ENCODE results near the gene RGS5.

GRCh38 chr1:163241746-163242145, 39.0 kb upstream of the RGS5 start:
- no peak for TF ChIP-seq EZH2 (IDR thresholded peaks at IDR 0.05; ENCODE audit: borderline replicate concordance, low read depth, low read length, poor library complexity, severe bottlenecking)
- TF ChIP-seq, protein P1, sequence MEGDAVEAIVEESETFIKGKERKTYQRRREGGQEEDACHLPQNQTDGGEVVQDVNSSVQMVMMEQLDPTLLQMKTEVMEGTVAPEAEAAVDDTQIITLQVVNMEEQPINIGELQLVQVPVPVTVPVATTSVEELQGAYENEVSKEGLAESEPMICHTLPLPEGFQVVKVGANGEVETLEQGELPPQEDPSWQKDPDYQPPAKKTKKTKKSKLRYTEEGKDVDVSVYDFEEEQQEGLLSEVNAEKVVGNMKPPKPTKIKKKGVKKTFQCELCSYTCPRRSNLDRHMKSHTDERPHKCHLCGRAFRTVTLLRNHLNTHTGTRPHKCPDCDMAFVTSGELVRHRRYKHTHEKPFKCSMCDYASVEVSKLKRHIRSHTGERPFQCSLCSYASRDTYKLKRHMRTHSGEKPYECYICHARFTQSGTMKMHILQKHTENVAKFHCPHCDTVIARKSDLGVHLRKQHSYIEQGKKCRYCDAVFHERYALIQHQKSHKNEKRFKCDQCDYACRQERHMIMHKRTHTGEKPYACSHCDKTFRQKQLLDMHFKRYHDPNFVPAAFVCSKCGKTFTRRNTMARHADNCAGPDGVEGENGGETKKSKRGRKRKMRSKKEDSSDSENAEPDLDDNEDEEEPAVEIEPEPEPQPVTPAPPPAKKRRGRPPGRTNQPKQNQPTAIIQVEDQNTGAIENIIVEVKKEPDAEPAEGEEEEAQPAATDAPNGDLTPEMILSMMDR (conservative IDR thresholded peaks at IDR 0.05; ENCODE audit: low read depth, low read length): no peak
